GM18907 (cell line): ENCODE measurements around the gene RBM38.

Experiments used
- ATAC-seq: cut with Tn5 transposase; IDR thresholded peaks from one replicate; pipeline ENCODE4 v1.9.1; 2021; ENCODE audit warnings: mild to moderate bottlenecking, moderate library complexity; ENCODE audit not compliant: unreplicated experiment

RBM38 gene

DNA sequence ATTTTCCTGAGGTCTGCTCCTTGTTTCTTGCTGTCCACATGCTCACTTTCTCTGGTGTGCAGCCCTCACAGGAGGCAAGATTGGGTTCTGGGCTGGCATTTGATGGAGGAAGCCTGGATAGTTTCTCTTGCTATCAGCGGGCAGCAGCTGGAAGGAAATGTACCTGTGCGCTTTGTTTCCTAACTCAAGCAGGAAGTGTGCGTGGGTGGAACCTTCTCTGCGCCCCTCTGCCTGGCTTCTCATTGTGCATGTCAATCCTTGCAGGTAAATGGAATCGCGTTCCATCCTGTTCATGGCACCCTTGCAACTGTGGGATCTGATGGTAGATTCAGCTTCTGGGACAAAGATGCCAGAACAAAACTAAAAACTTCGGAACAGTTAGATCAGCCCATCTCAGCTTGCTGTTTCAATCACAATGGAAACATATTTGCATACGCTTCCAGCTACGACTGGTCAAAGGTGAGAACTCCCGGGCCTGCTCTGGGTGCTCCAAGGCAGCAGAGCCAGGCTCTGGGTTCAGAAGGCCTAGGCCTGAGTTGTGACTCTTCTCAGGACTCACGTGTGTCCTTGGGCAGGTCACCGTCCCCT lies 16.8 kb upstream of the RBM38 start:
- ATAC-seq: no peak

DNA sequence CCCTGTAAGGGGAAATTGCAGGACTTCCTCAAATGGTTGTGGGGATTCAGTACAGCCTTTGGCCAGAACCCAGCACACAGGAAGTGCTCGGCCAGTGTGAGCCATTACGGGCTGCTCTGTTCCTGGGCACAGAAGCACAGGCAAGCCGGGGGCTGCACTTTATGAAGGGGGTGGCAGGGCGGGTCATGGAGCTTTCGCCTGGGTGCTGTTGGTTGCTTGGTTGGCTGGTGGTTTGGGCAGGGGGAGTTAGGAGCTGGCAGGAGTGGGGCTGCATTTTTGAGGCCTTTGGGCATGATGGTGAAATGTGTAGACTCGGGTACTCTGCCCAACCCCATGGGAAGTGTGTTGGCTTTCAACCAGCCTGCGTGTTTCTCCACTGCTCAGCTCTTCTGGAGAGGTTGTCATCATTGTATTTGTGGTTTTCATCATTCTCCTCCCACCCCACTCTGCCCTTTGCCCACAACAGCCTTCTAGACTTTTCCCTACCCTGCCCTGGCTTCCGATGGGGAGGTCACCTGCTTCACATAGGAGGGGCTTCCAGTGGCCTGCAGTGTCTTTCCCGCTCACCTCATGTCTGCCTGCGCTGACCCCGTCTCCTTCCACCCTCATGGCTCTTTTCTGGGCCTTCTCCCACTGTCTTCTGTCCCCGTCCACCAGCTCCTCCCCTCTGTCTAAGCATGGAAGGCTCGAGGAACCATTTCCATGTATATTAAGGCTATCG lies 16.1 kb upstream of the RBM38 start:
- ATAC-seq: no peak

DNA sequence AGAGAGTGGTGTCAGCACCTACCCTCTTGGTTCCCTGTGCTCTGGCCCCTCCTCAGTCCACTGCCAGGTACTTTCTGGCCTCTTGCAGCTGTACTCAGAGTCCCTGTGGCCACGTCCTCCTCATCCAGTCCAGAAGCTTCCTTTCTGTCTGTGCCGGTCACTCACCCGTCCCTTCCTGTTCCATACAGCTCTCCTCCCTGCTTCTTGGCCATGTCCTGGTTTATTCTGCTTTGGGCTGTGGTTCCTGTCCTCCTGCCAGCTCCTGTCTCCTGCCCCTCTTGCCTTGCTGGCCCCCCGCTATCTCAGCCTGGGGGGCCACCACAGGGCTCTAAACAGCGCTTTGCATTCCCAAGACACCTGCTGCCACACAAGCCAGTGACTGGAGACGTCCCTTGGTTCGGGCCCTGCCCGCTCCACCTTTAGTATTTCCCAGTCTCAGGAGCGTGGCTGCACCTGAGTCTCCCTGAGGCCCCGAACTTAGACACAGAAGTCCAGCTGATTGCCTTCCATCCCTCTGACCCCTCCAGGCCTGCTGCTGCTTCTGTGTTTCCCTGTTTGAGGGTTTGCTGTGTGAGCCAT lies 15.5 kb upstream of the RBM38 start:
- no peak for ATAC-seq

DNA sequence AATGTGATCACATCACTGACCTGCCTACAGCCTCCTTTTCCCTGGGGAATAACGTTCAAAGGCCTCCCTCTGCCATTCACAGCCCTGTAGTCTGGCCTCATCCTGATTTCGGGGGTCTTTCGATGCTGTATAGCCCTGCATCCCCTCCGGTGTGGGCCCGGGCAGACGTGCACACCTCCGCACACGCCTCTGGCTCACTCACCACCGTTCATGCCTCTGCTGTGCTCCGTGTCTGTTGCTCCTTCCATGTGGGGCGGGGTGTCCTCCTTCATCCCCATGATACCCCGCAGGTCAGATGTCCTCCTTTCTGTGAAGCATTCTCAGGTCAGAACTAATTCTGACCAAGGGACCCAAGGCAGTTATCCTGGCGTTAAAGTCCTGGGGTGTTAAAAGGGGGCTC lies 13.8 kb upstream of the RBM38 start:
- no peak for ATAC-seq

DNA sequence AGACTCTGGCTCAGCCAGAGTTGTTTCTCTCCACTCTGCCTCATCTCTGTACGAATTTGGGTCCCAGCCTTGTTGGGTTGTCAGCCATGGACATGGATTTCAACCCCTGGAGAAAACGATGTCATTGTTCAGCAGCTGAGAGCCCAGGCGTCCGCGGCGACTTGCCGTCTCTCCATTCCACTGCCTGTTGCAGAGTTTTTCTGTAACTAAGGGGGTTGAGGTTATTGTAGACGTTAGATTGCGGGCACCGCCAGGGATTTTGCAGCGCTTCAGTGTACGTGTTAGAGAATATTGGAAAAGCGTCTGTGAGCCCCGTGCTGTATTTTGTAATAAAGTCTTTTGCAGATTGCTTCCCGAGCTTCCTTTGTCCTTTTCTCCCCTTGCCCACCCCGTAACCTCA lies 13.1 kb upstream of the RBM38 start:
- no peak for ATAC-seq

DNA sequence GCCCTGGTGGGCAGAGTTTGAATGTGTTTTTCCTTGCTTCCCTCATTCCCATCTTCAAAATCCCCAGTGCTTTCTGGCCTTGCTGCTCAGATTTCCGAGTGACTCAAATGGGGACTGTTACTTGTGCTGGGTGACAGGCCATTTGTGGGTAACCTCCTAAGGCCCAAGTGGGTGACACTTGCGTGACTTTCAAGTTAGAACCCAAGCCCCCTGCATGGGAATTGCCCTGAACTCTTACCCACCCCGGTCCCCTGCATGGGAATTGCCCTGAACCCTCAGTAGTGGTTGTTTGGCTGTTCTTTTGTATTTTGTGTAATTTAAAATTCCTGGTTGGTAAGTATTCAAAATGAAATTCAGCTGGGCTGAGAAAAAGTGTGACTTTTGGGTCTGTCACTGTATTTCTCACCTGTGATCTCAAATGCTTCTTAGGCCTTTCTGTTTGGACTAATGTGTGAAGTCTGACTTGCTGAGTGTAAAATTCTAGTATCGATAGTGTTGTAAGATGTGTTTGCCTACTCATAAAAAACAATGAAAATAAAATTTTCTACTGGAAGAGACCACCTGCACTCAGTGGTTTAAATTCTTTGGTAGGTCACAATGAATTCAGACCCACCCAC lies 12.4 kb upstream of the RBM38 start:
- ATAC-seq: no peak

DNA sequence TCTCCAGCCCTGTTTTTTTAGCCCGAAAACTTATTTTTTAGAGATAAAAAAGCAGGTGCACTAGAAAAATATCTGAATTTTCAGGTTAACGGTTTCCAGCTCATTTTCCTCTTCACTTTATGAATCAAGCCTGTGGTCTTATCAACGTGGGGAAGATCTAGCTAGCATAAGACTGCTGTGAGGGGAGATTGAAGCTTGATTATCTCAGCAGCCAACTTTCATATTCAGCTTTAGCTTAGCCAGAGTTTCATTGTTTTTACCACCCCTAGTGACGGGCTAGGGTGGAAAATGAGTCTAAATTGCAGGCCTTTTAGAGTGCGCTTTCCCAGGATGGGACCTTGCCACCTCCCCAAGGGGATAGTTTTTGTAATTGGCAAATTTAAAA lies 11.9 kb upstream of the RBM38 start:
- ATAC-seq: no peak

DNA sequence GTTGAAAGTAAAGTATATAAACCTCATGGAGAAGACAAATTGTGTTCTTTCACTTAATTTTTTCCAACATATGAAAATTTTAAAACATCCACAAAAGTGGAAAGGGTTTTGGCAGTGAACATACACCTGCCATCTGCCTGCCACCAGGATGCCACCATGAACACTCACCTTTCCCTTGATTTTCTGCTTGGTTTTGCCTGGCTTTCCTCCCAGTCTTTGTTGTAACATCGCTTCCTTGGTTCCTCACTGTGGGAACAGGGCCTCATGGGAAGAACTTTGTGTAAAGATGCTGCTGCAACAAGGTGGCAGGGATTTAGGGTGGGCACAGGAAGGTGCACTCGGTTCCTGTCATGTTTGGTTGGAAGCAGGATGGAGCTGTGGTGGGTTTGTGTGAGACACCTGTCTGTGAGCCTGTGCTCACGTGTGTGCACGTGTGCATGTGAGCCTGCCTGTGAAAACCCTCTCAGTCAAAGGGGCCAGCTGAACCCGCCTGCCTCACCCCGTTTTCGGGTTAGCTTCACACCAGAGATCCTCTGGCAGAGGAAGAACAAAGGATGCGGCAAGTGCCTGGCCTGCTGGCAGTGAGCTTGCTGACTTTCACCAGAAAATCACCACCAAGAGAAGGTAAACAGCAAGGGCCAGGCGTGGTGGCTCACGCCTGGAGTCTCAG lies 11.0 kb upstream of the RBM38 start:
- ATAC-seq: no peak

DNA sequence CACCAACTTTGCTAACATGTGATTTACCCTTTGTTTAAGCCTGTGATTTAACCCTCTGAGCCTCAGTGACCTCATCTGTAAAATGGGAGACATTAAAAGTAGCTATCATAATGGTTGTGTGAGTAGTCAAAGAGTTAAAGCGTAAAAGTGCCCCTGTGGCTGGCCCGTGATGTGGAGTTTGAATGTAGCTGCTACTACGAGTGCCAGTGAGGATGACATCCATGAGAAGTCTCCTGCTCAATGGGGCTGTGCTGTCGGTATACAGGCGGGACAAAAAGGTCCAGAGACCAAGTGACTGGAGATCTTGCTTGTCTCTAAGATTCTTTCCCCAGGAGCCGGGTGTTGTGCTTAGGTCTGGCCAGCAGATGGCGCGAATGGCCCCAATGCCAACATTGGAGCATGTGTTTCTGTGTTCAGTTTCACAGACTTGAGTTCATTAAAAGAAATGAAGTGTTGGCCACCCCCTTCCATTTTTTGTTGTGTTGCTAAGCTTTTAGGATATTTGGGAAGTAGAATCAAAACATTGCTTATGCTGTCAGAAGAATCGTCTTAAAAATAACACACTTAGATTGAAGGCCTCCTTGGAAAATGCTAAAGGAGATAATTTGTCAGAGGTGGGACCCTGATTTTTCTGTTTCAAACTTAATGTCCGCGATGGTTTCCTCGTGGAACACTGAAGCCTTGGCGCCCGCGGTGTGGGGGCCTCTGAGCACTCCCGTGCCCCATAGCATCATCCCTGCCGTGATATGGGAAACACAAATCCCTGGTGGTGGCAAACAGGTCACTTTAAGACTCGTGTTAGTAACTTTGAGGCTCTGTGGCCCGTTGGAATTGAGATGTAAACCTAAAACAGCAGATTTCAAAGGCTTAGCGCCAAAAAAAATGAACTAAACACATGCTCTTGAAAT lies 9.3 kb upstream of the RBM38 start:
- ATAC-seq: no peak

DNA sequence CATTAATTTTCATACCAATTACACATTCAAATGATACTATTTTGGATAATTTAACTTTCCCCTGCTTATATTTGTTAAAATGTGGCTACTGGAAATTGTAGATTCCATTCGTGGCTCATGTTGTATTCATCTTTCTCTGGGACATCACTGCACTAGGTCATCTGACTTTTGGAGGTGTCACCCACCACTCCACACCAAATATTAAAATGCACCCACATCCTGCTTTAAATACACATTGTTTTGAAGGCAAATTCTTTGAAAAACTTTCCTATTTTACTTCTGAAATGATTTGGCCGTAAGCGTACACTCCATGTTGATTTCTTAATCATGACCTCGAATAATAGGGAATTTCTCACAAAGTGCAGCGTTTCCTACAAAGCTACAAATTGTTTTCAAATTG lies 8.7 kb upstream of the RBM38 start:
- no peak for ATAC-seq

DNA sequence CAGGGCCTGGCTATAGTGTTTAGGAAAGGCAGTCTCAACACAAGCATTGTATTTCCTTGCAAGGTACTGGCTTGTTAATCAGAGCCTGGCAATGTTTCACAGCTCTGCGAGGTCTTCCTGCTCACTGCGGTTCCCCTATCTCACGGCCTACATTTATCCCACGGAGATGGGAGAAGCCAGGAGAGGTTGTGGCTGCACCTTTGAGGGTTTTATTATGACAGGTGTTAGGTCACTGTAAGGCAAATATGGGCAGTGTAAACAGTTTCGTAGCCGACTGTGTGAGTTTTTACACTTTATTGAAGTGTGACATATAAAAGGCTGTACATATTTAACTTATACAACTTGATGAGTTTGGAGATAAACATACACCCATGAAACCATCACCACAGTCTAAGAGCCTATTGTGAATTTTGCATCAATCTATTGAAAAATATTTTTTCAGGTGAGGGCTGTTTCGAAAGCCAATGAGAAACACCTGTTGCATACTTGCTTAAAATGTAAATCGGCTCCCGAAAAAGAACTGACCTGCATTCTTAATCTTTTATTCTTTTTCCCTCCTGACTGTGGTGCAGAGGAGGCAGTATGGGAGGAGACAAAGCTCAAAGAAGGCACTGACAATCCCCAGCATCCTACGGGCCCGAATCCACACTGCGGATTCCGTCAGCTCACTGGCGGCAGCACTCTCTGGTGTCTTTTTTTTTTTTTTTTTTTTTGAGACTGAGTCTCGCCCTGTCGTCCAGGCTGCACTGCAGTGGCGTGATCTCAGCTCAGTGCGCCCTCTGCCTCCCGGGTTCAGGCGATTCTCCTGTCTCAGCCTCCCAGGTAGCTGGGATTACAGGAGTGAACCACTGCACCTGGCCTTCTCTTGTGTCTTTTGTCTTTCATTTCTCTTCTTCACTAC lies 7.5 kb upstream of the RBM38 start:
- no peak for ATAC-seq

DNA sequence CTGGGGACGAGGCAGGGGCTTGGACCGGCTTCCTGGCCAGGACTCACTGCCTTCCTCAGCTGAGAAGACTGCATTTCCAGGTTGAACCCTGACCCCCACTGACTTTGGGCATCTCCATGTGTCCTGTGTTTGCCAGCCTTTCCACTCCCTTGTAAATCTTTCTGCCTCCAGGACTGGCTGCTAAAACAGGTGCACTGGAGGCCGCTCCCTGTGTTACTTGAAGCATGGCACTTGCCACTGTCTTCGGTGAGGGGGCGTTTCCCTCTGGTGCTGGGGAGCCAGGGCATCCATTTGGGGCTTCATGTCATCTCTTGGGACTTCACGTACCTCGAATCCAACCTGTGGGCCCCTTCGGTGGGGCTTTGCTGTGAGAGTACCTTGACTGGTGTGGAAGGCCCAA lies 6.7 kb upstream of the RBM38 start:
- ATAC-seq: no peak

DNA sequence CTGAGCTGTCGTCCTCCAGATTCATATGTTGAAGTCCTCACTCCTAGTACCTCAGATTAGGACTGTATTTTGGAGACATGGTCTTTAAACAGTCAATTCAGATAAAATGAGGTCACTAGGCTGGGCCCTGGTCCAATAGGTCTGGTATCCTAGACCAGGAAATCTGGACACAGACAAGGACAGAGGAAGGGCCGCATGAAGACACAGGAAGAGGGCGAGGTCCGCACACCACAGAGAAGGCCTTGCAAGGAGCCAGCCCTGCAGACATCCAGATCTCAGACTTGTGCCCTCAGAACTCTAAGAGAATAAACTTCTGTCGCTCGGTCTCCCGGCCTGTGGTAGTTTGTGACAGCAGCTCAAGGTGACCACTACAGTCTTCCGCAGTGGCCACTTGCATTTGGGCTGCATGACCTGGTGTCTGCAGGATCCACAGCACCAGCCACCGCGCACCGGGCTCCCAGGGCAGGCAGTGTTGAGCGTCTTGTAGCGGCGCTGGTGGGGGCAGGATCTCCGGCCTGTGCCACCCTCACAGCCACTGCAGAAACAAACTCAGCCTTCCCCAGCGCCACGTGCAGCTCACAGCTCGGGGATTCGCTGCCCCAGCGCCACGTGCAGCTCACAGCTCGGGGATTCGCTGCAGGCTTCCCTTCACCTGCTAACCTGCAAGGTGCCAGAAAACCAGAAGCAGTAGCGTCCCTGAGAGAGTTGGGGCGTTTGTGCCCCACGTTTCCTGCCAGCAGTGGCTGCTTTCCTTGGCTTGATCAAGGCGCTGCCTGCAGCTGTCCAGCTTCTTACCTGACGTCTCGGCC lies 6.0 kb upstream of the RBM38 start:
- no peak for ATAC-seq

DNA sequence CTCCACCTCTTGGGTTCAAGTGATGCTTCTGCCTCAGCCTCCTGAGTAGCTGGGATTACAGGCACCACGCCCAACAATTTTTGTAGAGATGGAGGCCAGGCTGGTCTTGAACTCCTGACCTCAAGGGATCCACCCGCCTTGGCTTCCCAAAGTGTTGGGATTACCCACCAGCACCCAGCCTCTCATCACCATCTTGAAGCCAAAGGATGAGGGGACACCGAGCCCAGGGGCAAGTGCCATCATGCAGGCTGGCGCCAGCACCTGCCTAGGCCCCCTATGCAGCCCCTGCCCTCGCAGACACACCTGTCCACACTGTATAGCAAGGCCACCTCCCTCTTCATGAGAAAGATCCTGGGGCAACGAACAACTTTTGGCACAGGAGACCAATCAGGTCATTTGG lies 5.3 kb upstream of the RBM38 start:
- ATAC-seq: no peak

DNA sequence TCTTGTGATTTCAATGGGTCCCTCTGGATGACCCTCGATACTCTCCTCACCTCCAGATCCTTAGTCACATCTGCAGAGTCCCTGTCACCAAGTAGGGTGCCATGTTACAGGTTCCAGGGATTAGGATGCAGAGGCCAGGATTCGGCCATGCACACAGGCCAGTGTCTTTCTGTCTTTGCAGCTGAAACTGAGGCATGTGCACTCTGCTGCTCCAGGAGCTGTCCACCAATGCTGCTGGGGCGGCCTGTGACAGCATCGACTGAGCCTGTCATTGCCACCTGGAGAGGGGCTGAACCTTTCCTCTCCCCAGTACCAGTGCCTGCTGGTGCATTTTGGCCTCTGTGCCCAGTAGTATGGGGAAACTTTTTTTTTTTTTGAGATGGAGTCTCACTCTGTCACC lies 4.4 kb upstream of the RBM38 start:
- ATAC-seq: no peak

DNA sequence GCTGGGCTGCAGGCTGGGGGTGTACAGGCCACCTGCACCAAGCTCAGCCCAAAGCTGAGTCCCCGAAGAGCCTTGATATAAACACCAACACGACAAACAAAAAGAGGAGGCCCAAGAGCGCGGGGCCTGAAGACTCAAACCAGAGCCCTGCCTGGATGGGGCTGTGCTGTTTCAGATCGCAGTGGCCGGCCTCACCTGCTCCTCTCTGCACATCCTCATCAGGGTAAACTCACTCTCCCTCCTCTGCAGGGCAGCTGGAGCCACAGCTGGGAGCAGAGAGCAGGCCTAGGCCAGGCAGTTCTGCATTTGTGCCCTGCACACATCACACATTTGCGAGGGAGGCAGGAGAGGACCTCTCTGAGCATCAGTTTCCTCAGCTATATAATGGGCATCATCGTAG lies 3.7 kb upstream of the RBM38 start:
- no peak for ATAC-seq

DNA sequence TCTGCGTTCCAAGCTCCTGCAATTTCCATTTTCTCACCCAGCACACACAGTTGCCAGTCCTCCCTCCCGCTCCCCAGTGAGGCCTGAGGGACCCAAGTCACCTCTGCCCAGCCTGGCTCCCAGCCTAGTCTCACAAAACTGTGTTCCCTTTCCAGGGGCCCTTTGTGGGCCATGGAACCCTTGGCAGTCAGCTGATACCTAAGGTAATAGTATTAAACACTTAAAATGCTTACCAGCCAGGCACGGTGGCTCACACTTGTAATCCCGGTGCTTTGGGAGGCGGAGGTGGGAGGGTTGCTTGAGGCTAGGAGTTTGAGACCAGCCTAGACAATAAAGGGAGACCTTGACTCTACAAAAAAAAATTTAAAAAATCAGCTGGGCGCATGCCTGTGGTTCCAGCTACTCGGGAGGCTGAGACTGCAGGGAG lies 3.2 kb upstream of the RBM38 start:
- ATAC-seq: no peak

DNA sequence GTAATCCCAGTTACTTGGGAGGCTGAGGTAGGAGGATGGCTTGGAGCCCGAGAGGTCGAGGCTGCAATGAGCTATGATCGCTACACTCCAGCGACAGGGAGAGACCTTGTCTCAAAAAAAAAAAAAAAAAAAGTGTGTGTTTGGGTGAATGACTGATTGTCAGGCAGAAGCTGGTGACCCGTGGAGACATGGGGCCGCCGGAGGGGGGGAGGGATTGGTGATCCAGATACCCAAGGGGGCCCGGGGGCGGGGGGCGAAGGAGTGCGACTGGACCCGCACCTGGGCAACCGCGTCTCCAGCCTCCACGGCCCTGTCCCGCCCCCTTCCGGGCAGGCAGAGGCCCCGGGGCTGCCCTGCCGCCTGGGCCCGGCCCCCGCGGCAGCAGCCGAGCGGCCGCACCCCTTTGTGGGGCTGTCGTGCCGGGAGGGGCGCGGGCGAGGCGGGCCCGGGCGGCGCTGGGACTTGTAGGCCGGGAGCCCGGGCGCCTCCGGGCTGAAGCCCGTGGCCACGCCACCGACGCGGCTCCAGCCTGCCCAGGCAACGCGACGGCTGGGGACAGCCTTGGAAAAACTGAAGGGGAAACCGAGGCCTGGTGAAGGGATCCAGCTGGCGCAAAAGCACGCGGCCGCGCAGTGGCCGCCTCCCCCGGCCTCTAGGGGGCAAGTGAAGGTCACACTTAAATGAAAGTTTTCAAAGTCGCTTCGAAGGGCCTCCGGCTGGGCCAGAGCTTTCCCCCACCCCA lies 2.1 kb upstream of the RBM38 start:
- ATAC-seq: peak; percentile 19
